Activated T-cell treated with anti-CD3 and anti-CD28 coated beads for 48 hours (primary cell): ENCODE measurements around the gene TMEM213.

Source experiments
- DNase-seq: peaks from one replicate; pipeline ENCODE4 v3.0.0-alpha.2; 2020; ENCODE audit warnings: low read depth

TMEM213 gene

DNA sequence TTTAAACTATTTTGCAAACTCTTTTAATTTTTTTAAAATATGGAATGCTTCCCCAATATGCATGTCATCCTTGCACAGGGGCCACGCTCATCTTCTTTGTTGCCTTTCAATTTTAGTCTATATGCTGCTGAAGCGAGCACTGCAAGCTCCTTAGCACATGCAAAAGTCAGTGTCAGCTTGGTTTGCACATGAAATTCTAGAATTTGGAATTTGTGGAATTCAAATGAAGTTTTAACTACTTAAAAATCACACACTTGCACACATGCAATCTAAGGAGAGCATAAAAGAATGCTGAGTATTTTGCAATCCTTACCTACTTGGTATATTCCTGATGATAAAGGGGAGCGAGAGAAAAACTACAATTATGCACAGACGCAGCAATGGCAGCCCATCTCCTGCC lies 78.5 kb downstream of the TMEM213 start:
- DNase-seq = no peak

DNA sequence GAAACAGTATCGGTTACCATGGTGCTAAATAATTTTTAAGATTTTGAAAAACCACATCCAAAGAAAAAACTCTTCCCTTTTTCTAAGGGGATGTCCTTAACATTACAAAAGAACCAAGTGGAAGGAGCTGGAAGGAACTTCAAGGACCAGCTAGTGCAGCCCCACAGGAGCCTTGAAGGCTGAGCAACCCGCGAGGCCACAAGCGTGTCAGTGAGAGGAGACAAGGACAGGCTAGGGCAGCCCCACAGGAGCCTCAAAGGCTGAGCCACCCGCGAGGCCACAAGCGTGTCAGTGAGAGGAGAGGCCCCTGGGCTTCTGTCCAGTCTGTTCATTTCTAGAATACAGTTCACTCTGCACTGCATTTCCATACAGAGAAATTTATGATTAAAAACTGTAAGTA lies 80.3 kb downstream of the TMEM213 start:
- DNase-seq = no peak

DNA sequence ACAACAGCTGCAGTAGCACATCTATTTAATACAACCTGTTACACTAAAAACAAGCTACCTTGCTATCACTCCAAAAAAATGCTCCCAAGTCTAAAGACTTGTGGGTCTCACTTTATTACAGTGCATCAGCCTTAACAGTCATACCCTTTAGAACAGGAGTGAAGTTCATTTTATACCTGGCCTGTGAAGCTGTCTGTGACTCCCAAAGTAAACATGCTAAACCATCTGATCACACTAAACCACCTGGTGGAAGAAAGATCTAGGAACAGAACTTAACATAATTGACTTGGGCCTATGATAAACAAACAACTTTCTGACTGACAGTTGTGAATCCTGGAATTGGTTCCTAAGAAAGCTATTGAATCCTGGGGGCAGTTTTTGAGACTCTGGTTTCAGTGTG lies 81.1 kb downstream of the TMEM213 start:
- DNase-seq = no peak

GRCh38 chr7:138879356-138879755 lies 81.6 kb downstream of the TMEM213 start:
- no peak for DNase-seq

DNA sequence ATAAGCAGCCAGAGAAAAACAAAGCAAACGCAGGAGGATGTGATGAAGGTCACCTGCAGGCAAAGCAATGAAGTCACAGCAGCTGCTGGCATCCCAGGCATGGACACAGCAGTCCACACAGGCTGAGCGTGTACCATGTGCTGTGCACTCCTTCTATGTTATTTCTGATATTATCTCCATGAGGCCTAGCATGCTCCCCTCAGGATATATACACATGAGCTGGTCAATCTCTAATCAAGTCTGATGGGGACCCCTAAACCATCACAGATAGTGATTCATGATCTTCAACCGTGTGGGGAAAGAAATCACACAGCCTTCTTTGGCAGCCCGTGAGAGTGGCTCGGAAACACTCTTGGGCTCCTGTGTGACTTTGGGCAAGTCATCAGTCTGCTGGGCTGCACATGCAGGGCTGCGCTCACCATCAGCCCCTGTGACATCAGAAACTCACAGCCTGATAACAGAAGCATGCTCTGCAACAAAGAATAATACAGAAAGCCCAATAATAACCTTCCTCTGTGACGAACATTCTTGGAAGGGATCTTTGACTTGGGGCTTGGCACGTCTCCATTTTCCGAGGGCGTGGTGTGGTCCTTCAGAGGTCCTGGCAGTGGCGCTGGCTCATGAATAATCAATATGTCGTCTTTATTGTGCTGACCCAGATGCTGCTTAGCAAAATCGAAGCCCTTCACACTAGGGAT lies 83.2 kb downstream of the TMEM213 start:
- DNase-seq = no peak

DNA sequence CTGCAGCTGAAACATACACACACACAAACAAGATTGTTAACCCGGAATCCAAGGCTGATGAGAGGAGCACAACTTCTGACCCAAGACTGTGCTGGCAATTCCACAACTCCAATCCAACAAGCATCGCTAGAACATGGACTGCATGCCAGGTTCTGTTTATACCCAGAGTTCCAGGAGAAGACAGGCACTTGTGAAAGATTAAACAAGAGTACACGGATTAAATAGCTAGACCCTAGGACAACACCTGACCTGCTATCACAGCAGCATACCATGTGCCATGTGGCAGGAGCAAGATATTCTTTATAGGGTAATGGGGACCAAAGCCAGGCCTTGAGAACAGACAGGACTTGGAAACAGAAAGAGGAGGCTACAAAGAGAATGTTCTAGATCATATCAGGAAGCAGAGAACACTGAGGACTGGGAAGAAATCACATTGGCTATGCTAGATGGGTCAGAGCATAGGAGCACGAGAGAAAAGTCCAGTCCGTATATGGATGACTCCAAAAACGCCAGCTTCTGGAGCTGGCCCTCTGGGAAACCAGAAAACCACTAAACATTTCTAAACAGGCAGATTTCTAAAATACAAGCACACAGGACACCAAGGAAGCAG lies 83.9 kb downstream of the TMEM213 start:
- DNase-seq = no peak

DNA sequence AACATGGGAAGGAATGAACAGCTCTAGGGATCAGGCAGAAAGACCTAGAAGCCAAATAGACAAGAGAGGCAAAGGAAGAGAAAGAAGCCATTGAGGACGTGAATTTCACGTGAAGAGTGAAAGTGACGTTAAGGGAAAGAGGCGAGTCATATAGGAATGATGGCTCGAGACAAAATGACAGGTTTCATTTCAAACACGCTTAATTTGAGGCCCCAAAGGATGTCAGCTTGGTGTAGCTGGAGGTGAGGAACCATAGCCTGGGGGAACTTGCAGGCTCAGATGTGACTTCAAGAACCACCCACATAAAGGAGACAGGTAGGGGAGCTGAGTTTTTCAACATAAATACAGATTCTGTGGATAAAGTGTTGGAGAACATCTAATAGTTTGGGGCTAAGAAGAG lies 84.5 kb downstream of the TMEM213 start:
- DNase-seq = no peak

DNA sequence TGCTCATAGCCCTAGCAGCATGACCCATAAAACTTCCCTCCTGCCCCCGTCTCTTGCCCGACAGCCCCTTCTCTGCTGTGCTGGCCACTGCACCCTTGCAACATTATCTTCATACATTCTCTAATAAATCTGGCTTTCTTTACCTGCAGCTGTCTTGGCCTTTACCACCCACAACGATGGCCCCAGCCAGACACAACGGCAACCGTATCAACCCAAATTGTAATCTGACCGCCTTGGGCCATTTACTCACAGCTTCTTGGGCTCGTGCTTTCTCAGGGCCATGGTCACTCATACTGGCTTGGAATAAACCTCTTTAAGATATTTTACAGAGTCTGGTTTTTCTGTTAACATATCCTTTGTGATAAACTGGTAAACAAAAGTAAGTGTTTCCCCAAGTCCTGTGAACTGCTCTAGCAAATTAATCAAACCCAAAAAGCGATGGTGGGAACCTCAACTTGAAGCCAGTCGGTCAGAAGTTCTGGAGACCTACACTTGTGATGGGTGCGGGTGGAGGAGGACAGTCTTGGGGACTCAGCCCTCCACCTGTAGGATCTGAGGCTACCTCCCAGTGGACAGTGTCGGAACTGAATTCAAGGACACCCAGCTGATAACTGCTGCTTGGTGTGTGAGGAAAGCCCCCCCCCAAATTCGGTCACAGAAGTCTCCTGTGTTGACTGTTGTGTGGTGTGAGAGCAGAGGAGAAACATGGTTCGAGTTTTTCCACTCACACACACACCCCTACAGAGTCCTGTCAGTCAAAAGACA lies 87.8 kb downstream of the TMEM213 start:
- DNase-seq = no peak

- DNase-seq = no peak
Observed at GRCh38 chr7:138886501-138886917, 88.7 kb downstream of the TMEM213 start.

- no peak for DNase-seq
Observed at GRCh38 chr7:138887085-138887710, 89.4 kb downstream of the TMEM213 start.
